H9 (cell line): ENCODE measurements around the gene LMBR1. TPM values are rescaled to one million over a fixed set of nuclear protein-coding genes. Genes with fewer than 3 reads are reported as not detected.

ENCODE experiments used
- DNase-seq: peaks from one replicate; pipeline ENCODE4 v3.0.0-alpha.2; 2017
- H2AFZ ChIP-seq: one replicate; pipeline ENCODE4 v1.6.1; 2013; ENCODE audit warnings: mild to moderate bottlenecking, low read length, control low read depth, moderate library complexity
- H2AK5ac ChIP-seq: 2 replicates; pipeline ENCODE4 v1.6.1; 2013; ENCODE audit warnings: low read length, control low read depth, mixed read lengths; ENCODE audit not compliant: insufficient read length
- H2BK120ac ChIP-seq: one replicate; pipeline ENCODE4 v1.6.1; 2013; ENCODE audit warnings: low read depth, mild to moderate bottlenecking, low read length, control low read depth, inconsistent platforms; ENCODE audit not compliant: poor library complexity, severe bottlenecking
- H2BK12ac ChIP-seq: 2 replicates; pipeline ENCODE4 v1.6.1; 2013; ENCODE audit warnings: low read length, control low read depth, mixed read lengths, low read depth; ENCODE audit not compliant: insufficient read length
- H2BK15ac ChIP-seq: 2 replicates; pipeline ENCODE4 v1.6.1; 2013; ENCODE audit warnings: low read depth, low read length, control low read depth
- H2BK20ac ChIP-seq: one replicate; pipeline ENCODE4 v1.6.1; 2013; ENCODE audit warnings: low read depth, mild to moderate bottlenecking, low read length, control low read depth, inconsistent platforms; ENCODE audit not compliant: poor library complexity, severe bottlenecking
- H2BK5ac ChIP-seq: 2 replicates; pipeline ENCODE4 v1.6.1; 2013; ENCODE audit warnings: low read length, control low read depth, mixed read lengths; ENCODE audit not compliant: insufficient read length
- H3K14ac ChIP-seq: 2 replicates; pipeline ENCODE4 v1.6.1; 2013; ENCODE audit warnings: low read length, control low read depth; ENCODE audit not compliant: insufficient read depth
- H3K18ac ChIP-seq: 2 replicates; pipeline ENCODE4 v1.6.1; 2013; ENCODE audit warnings: low read depth, mild to moderate bottlenecking, mixed read lengths, low read length, control low read depth; ENCODE audit not compliant: insufficient read length
- H3K23ac ChIP-seq: 2 replicates; pipeline ENCODE4 v1.6.1; 2013; ENCODE audit warnings: low read length, control low read depth, mixed read lengths, low read depth; ENCODE audit not compliant: insufficient read length
- H3K23me2 ChIP-seq: 2 replicates; pipeline ENCODE4 v1.6.1; 2013; ENCODE audit warnings: low read depth, mild to moderate bottlenecking, mixed read lengths, low read length, control low read depth; ENCODE audit not compliant: insufficient read length, poor library complexity, severe bottlenecking
- H3K27ac ChIP-seq: 2 replicates; pipeline ENCODE4 v1.5.1; 2013; ENCODE audit warnings: low read length, control low read depth, mixed read lengths, low read depth; ENCODE audit not compliant: insufficient read length
- H3K27me3 ChIP-seq: 2 replicates; pipeline ENCODE4 v1.6.1; 2013; ENCODE audit warnings: low read length, control low read depth, inconsistent platforms; ENCODE audit not compliant: insufficient read depth
- H3K4ac ChIP-seq: 2 replicates; pipeline ENCODE4 v1.6.1; 2013; ENCODE audit warnings: low read depth, mild to moderate bottlenecking, control low read depth, inconsistent platforms, low read length, moderate library complexity
- H3K4me1 ChIP-seq: 2 replicates; pipeline ENCODE4 v1.6.1; 2013; ENCODE audit warnings: low read length, control low read depth, inconsistent platforms; ENCODE audit not compliant: insufficient read depth
- H3K4me2 ChIP-seq: 2 replicates; pipeline ENCODE4 v1.6.1; 2013; ENCODE audit warnings: low read length, control low read depth, mixed read lengths; ENCODE audit not compliant: insufficient read length, insufficient read depth
- H3K56ac ChIP-seq: 2 replicates; pipeline ENCODE4 v1.6.1; 2013; ENCODE audit warnings: low read depth, mild to moderate bottlenecking, mixed read lengths, low read length, control low read depth; ENCODE audit not compliant: insufficient read length
- H3K79me1 ChIP-seq: 2 replicates; pipeline ENCODE4 v1.6.1; 2013; ENCODE audit warnings: low read depth, mild to moderate bottlenecking, moderate library complexity, low read length, control low read depth, inconsistent platforms; ENCODE audit not compliant: insufficient read depth, poor library complexity, severe bottlenecking
- H3K79me2 ChIP-seq: 2 replicates; pipeline ENCODE4 v1.6.1; 2013; ENCODE audit warnings: low read length, control low read depth, inconsistent platforms; ENCODE audit not compliant: insufficient read depth
- H3K9ac ChIP-seq: 2 replicates; pipeline ENCODE4 v1.6.1; 2013; ENCODE audit warnings: low read length, control low read depth, mixed read lengths; ENCODE audit not compliant: insufficient read length; ENCODE audit errors: extremely low read depth
- H3K9me3 ChIP-seq: one replicate; pipeline ENCODE4 v1.6.1; 2013; ENCODE audit warnings: low read depth, low read length, inconsistent platforms; ENCODE audit not compliant: control insufficient read depth
- H3T11ph ChIP-seq: one replicate; pipeline ENCODE4 v1.6.1; 2013; ENCODE audit warnings: mild to moderate bottlenecking, low read length, control low read depth, inconsistent platforms
- H4K20me1 ChIP-seq: one replicate; pipeline ENCODE4 v1.6.1; 2013; ENCODE audit not compliant: control insufficient read depth, insufficient read length, insufficient read depth
- H4K5ac ChIP-seq: 2 replicates; pipeline ENCODE4 v1.6.1; 2013; ENCODE audit warnings: low read depth, mild to moderate bottlenecking, mixed read lengths, low read length, control low read depth; ENCODE audit not compliant: insufficient read length
- H4K8ac ChIP-seq: replicated peaks from 2 replicates; pipeline ENCODE4 v1.6.1; 2013; ENCODE audit warnings: low read length, control low read depth, mixed read lengths, low read depth; ENCODE audit not compliant: insufficient read length
- H4K91ac ChIP-seq: 2 replicates; pipeline ENCODE4 v1.6.1; 2013; ENCODE audit warnings: low read depth, mild to moderate bottlenecking, moderate library complexity, mixed read lengths, low read length, control low read depth; ENCODE audit not compliant: insufficient read length
- H3K27ac Mint-ChIP-seq, 3 experiments: 2 replicates in 2 of 3; 3 replicates in 1 of 3; pipeline ENCODE4 v1.8.0; 2020 to 2021; ENCODE audit warnings: mixed read lengths in 3 of 3, mild to moderate bottlenecking in 1 of 3, moderate library complexity in 1 of 3
- H3K27me3 Mint-ChIP-seq: 2 replicates; pipeline ENCODE4 v1.8.0; 2021; ENCODE audit warnings: low read depth, mild to moderate bottlenecking, moderate library complexity, mixed read lengths
- H3K36me3 Mint-ChIP-seq, 3 experiments: 2 replicates in 2 of 3; 3 replicates in 1 of 3; pipeline ENCODE4 v1.8.0; 2020 to 2021; ENCODE audit warnings: low read depth in 3 of 3, mixed read lengths in 3 of 3; ENCODE audit not compliant: insufficient read depth in 1 of 3
- H3K4me1 Mint-ChIP-seq, 2 experiments: 2 replicates each; pipeline ENCODE4 v1.8.0; 2020; ENCODE audit warnings: mixed read lengths in 2 of 2
- H3K4me3 Mint-ChIP-seq, 2 experiments: 2 replicates in 1 of 2; 3 replicates in 1 of 2; pipeline ENCODE4 v1.8.0; 2020 to 2021; ENCODE audit warnings: mild to moderate bottlenecking in 2 of 2, mixed read lengths in 2 of 2, moderate library complexity in 1 of 2
- H3K9me3 Mint-ChIP-seq, 2 experiments: 2 replicates in 1 of 2; 3 replicates in 1 of 2; pipeline ENCODE4 v1.8.0; 2020; ENCODE audit warnings: mild to moderate bottlenecking in 2 of 2, mixed read lengths in 2 of 2, moderate library complexity in 1 of 2
- WGBS: extraction: QIAGEN DNeasy Blood & Tissue Kit; methylation state at CpG from one replicate; pipeline ENCODE4 v1.1.7; 2013; ENCODE audit warnings: missing lambda C conversion rate, low lambda C conversion rate, mixed read lengths; ENCODE audit not compliant: insufficient read length; ENCODE audit errors: extremely low coverage; 5-methylcytosine and 5-hydroxymethylcytosine counted together
- total RNA-seq: library from RNA; stranded (reverse); gene quantifications from 2 replicates; pipeline ENCODE4 v1.2.1, GENCODE V29; 2021
- TF ChIP-seq, protein P1 (sequence below): fragments of 200-600 bp; sonication (generic); conservative IDR thresholded peaks from 3 replicates; pipeline ENCODE4 v1.8.0; 2021; ENCODE audit warnings: antibody characterized with exemption, mild to moderate bottlenecking

LMBR1 gene
- total RNA-seq, 1 experiment from 2014 or later = 62.3 TPM

DNA sequence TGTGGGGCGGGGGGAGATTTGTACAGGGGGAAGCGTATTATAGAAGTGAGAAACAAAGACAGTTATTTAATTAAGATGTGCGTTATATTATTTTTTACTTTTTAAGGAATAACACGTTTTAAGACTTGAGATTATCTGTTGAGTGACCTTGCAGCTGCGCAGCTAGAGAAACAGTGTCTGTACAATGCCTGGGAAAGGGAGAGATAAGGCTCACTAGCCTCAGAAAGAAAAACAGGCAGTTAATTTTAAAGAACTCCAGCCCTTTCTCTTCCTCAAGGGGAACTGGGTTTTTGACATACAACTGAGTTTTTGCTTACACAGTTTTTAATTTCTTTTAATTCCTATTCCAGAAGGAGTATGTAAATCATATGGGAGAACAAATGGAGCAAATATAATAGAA, 50.7 kb downstream of the LMBR1 start:
- H4K8ac ChIP-seq = no peak overlapping the region

More for the DNA sequence above, 50.7 kb downstream of the LMBR1 start:
- Histone ChIP-seq H3T11ph (no peak overlapping the region), H3K4me2 (no peak overlapping the region), H3K14ac (no peak overlapping the region), H3K9ac (no peak overlapping the region), H2BK12ac (no peak overlapping the region), H2AK5ac (no peak overlapping the region), H2BK20ac (no peak overlapping the region), H3K23me2 (no peaks in the 10 kb centered on the region), H2BK15ac (no peak overlapping the region), H2BK120ac (no peak overlapping the region), H3K4ac (no peak overlapping the region), H2AFZ (no peak overlapping the region), H3K56ac (no peak overlapping the region), H3K27me3 (no peaks in the 10 kb centered on the region), H2BK5ac (no peak overlapping the region), H3K4me1 (no peaks in the 10 kb centered on the region; the same call in 1 of the 2 replicates), H3K27ac (no peak overlapping the region), H3K79me2 (peaks cover 12% of the 10 kb centered on the region; the same call in 1 of the 2 replicates), H3K18ac (no peak overlapping the region), H3K79me1 (peaks cover 3% of the 10 kb centered on the region), H3K9me3 (no peaks in the 10 kb centered on the region), H3K23ac (no peak overlapping the region), H4K5ac (no peak overlapping the region), H4K91ac (no peak overlapping the region), H4K20me1 (no peaks in the 10 kb centered on the region)
- Mint-ChIP-seq H3K4me1 (peaks cover 0 to 2% of the 10 kb centered on the region in 2 experiments; a peak in 3 of 4 replicates), H3K27ac (no peak overlapping the region), H3K36me3 (no peaks in the 10 kb centered on the region; a peak in 1 of 7 replicates), H3K27me3 (no peaks in the 10 kb centered on the region), H3K9me3 (no peaks in the 10 kb centered on the region), H3K4me3 (no peak overlapping the region)
- TF ChIP-seq, protein P1, sequence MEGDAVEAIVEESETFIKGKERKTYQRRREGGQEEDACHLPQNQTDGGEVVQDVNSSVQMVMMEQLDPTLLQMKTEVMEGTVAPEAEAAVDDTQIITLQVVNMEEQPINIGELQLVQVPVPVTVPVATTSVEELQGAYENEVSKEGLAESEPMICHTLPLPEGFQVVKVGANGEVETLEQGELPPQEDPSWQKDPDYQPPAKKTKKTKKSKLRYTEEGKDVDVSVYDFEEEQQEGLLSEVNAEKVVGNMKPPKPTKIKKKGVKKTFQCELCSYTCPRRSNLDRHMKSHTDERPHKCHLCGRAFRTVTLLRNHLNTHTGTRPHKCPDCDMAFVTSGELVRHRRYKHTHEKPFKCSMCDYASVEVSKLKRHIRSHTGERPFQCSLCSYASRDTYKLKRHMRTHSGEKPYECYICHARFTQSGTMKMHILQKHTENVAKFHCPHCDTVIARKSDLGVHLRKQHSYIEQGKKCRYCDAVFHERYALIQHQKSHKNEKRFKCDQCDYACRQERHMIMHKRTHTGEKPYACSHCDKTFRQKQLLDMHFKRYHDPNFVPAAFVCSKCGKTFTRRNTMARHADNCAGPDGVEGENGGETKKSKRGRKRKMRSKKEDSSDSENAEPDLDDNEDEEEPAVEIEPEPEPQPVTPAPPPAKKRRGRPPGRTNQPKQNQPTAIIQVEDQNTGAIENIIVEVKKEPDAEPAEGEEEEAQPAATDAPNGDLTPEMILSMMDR = no peak
- no peak for DNase-seq
- 51% methylated on average over 2 of the region's 5 CpGs for WGBS
